Esophagus squamous epithelium (tissue), 5 donors: ENCODE data around the gene MTCH1. TPM values are rescaled to one million over a fixed set of nuclear protein-coding genes. Genes with fewer than 3 reads are reported as not detected.
"Not testable (repeated sequence)": the region's sequence is repeated elsewhere in the genome, so short reads cannot be mapped to it uniquely, and the experiment has no call there.

Experiments used
- DNase-seq: peaks from one replicate; lab custom pipeline; 2025; lab: John Stamatoyannopoulos, UW
- H3K27ac ChIP-seq, 4 donors: fragments of 200-600 bp; sonication (generic); one replicate each; pipeline ENCODE4 v1.5.1; 2016 to 2019; ENCODE audit warnings: mild to moderate bottlenecking in 1 of 4
- H3K27me3 ChIP-seq, 4 donors: fragments of 200-600 bp; sonication (generic); 1 replicate in 3 of 4; 2 replicates in 1 of 4; pipeline versions ENCODE4 v1.5.1 to v1.6.0; 2017 to 2021; ENCODE audit warnings: antibody characterized with exemption in 1 of 4
- H3K36me3 ChIP-seq, 3 donors: fragments of 200-600 bp; sonication (generic); one replicate each; pipeline ENCODE4 v1.5.1; 2016 to 2019
- H3K4me1 ChIP-seq, 3 donors: fragments of 200-600 bp; sonication (generic); one replicate each; pipeline ENCODE4 v1.5.1; 2017 to 2019
- H3K4me3 ChIP-seq, 4 donors: fragments of 200-600 bp; sonication (generic); 1 replicate in 3 of 4; 2 replicates in 1 of 4; pipeline ENCODE4 v1.5.1; 2016 to 2019; ENCODE audit warnings: mild to moderate bottlenecking in 2 of 4, moderate library complexity in 1 of 4
- H3K9me3 ChIP-seq, 3 donors: fragments of 200-600 bp; sonication (generic); one replicate each; pipeline ENCODE4 v1.5.1; 2016 to 2019
- POLR2A ChIP-seq, 4 donors: fragments of 450-650 bp; IDR thresholded peaks; one replicate each; pipeline ENCODE4 v1.6.1; 2017; ENCODE audit warnings: antibody characterized with exemption in 4 of 4, mild to moderate bottlenecking in 4 of 4, moderate library complexity in 3 of 4
- WGBS, 2 donors: methylation state at CpG; one replicate each; pipeline ENCODE4 v1.1.5; 2018; 5-methylcytosine and 5-hydroxymethylcytosine counted together
- intact Hi-C: fragments of 100-400 bp; cut with DNase I; formaldehyde crosslinking; loops from one replicate; pipeline ENCODE4 v1.15.0; 2022
- total RNA-seq, 4 donors: library from RNA; depleted of rRNA; stranded (reverse); fragments of >200 nt; gene quantifications; one replicate each; pipeline ENCODE4 v1.1.0, GENCODE V29; 2016
- TF ChIP-seq, protein P1 (sequence below), 6 experiments: fragments of 450-650 bp in 4 of 6; fragments of 200-600 bp in 2 of 6; sonication (generic) in 2 of 6; IDR thresholded peaks; one replicate each; pipeline ENCODE4 v1.5.1; 2016 to 2019; ENCODE audit warnings: antibody characterized with exemption in 6 of 6, mild to moderate bottlenecking in 4 of 6, moderate library complexity in 4 of 6
- donor health status: DM: yes; HTN: yes; CAD: no.

Gene MTCH1
- total RNA-seq, 4 donors from 2014 or later, result 101 to 153 (median 111) TPM

DNA sequence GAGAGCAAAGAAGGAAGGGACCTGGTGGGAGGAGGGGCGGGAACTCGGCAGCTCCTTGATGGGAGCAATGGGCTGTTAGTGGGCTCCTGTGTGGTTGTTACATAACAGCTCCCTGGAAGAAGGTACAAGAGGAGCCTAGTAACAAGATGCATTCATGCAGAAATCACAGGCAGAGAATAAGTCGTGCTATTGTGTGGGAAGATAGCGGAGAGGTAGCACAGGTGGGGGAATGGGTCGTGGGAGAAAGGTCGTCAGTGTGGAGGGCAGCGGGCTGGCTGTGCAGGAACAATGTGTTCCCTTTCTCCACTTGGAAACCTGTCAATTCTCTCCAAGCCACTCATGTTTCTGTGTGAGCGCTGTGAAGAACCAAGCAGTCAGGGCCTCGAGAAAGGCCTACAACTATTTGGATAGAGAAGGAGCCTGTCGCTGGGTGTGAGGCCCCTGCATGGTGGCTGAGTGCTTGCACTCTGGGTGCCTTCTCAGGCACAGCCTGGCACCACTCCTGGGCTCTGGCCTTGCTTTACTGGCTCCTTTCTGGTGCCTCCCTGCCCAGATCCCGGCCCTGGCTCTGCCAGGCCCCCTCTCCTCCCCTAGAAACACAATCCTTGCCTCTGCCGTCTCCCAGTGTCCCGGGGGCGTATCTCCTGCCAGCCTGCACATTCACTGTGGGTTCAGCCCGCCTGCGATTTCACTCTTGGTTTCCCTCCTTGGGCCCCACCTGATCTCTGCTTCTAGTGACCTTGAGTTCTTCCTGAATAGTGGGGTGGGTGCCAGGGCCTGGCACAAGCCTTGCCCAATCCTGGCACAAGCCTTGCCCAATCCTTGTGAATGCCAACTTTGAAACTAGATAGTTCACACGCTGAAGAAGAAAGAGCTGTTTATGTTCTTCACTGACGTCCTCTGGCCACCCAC is 12.1 kb upstream of the MTCH1 start:
- Histone ChIP-seq H3K4me3 (no peak overlapping the region), H3K36me3 (no peaks in the 10 kb centered on the region), H3K27ac (peak overlapping the region in 3 of 4 donors; percentile 24 to 63 (median 47)), H3K4me1 (peaks cover 0 to 19% (median 11%) of the 10 kb centered on the region in 3 donors), H3K9me3 (no peaks in the 10 kb centered on the region), H3K27me3 (no peaks in the 10 kb centered on the region)
- intact Hi-C loops, result no loop called here
- DNase-seq, result no peak
- 55 to 58% methylated on average over 17 to 18 of the region's 18 CpGs for WGBS, 2 donors
- TF ChIP-seq, protein P1, sequence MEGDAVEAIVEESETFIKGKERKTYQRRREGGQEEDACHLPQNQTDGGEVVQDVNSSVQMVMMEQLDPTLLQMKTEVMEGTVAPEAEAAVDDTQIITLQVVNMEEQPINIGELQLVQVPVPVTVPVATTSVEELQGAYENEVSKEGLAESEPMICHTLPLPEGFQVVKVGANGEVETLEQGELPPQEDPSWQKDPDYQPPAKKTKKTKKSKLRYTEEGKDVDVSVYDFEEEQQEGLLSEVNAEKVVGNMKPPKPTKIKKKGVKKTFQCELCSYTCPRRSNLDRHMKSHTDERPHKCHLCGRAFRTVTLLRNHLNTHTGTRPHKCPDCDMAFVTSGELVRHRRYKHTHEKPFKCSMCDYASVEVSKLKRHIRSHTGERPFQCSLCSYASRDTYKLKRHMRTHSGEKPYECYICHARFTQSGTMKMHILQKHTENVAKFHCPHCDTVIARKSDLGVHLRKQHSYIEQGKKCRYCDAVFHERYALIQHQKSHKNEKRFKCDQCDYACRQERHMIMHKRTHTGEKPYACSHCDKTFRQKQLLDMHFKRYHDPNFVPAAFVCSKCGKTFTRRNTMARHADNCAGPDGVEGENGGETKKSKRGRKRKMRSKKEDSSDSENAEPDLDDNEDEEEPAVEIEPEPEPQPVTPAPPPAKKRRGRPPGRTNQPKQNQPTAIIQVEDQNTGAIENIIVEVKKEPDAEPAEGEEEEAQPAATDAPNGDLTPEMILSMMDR (IDR thresholded peaks at IDR 0.05), result no peak
- no peak for TF ChIP-seq POLR2A (IDR thresholded peaks at IDR 0.05)

DNA sequence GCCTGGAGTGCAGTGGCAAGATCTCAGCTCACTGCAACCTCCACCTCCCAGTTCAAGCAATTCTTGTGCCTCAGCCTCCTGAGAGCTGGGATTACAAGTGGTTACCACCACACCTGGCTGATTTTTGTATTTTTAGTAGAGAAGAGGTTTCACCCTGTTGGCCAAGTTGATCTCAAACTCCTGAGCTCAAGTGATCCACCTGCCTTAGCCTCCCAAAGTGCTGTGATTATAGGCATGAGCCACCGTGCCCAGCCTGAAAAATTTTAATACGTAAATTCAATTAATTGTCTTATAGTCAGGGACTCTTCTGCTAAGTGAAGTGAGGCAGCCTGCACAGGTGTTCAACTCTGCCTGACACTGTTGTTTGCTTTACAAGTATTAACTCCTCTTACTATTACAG is 4.4 kb upstream of the MTCH1 start:
- intact Hi-C loops, H3K27ac ChIP-seq, H3K27me3 ChIP-seq, H3K9me3 ChIP-seq, DNase-seq, H3K36me3 ChIP-seq, H3K4me3 ChIP-seq: not testable (repeated sequence)
- WGBS, 2 donors, result 64 to 79% methylated on average over 2 of the region's 2 CpGs
- H3K4me1 ChIP-seq, result peaks cover 9 to 12% (median 9%) of the 10 kb centered on the region in 3 donors

DNA sequence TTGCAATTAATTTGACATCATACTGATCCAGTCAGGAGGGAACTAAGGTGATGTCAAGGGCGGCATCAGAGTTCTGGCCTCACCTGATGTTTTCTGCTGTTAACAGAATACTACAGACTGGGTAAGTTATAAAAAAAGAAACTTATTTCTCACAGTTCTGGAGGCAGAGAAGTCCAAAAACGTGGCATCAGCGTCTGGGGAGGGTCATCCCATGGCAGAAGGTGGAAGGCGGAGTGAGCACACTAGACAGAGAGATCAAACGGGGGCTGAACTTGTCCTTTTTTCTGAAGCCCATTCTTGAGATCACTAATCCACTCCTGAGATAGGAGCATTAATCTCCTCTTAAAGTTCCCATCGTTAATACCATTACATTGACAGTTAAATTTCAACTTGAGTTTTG is 3.3 kb upstream of the MTCH1 start:
- Histone ChIP-seq H3K27me3 (no peaks in the 10 kb centered on the region), H3K4me1 (peaks cover 15 to 23% (median 19%) of the 10 kb centered on the region in 3 donors), H3K4me3 (no peak overlapping the region), H3K9me3 (no peaks in the 10 kb centered on the region), H3K27ac (no peak overlapping the region), H3K36me3 (no peaks in the 10 kb centered on the region)
- intact Hi-C loops, result no loop called here
- no peak for TF ChIP-seq POLR2A (IDR thresholded peaks at IDR 0.05)
- TF ChIP-seq, protein P1 (IDR thresholded peaks at IDR 0.05), result no peak
- DNase-seq, result no peak
- WGBS, 2 donors, result 80 to 82% methylated on average over 6 of the region's 6 CpGs

DNA sequence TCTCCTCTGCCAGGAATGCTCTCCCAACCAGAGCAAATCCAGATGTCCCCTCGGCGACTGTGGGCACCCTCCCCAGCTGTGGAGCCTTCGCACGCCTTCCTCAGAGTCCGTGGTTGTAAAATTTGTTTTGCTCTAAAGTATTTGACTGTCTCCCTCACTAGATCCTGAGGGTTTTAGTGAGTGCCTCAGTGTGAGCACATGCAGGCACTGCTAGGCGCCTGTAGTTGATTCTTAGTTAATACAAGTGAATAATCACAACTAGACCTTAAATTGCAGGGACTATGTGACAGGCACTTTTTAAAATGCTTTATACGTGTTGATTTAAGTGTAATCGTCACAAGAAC is 680 bp upstream of the MTCH1 start:
- no peak for DNase-seq
- Histone ChIP-seq H3K27ac (peak overlapping the region; percentile 93 to 97 (median 95)), H3K27me3 (no peaks in the 10 kb centered on the region), H3K4me1 (peaks cover 29 to 49% (median 33%) of the 10 kb centered on the region in 3 donors), H3K36me3 (peaks cover 0 to 5% (median 0%) of the 10 kb centered on the region in 3 donors), H3K9me3 (no peaks in the 10 kb centered on the region), H3K4me3 (peak overlapping the region; percentile 80 to 85 (median 82))
- 3 to 6% methylated on average over 3 to 8 of the region's 8 CpGs for WGBS, 2 donors
- intact Hi-C loops, result no loop called here
- no peak for TF ChIP-seq POLR2A (IDR thresholded peaks at IDR 0.05)
- TF ChIP-seq, protein P1 (IDR thresholded peaks at IDR 0.05), result no peak

DNA sequence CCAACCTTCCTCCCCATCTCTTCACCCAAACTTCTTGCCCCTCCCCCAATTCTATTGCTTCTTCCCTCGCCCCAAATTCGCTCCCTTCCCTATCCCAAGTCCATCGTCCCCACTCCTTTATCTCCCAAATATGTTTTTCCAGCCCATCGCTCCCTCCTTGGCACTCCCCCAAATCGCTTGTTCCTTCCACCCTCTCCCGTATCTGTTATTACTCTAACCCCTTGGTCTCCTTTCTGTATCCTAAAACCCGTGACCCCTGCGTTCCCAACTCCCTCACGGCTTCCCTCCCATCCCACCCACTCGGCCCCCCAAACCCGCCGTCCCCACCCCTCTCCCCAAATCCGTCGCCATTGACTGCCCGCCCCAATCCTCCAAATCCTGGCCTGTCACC is 584 bp downstream of the MTCH1 start:
- 0 to 1% methylated on average over 13 to 15 of the region's 15 CpGs for WGBS, 2 donors
- H3K4me3 ChIP-seq, result peak overlapping the region; percentile 80 to 85 (median 82)
- H3K36me3 ChIP-seq, result peaks cover 0 to 17% (median 6%) of the 10 kb centered on the region in 3 donors
- peak overlapping the region; percentile 93 to 97 (median 95) for H3K27ac ChIP-seq
- TF ChIP-seq, protein P1 (IDR thresholded peaks at IDR 0.05), result no peak
- TF ChIP-seq POLR2A (IDR thresholded peaks at IDR 0.05), result no peak
- intact Hi-C loops, result no loop called here
- no peaks in the 10 kb centered on the region for H3K27me3 ChIP-seq
- no peaks in the 10 kb centered on the region for H3K9me3 ChIP-seq
- no peak for DNase-seq
- peaks cover 29 to 62% (median 40%) of the 10 kb centered on the region in 3 donors for H3K4me1 ChIP-seq
